ENCODE measurements around the gene SMIM29.

SMIM29 gene

DNA sequence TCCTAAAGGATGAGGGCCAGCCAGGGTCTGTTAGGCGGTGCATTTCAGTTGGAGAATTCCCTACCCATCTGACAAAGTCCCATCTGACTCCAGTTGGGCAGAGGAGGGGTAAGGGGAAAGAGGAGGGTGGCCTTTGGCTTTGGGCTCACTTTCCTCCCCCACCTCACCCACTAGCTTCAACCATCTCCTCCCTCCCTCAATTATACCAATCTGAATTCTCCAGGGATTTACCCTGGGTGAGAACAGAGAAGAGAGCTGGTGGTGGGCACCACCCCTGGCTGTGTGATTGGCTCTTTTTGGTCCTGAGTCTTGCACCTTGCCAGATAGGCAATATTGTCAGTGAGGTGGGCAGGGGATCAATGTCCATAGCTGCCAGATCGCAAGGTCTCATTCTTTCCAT is 8.9 kb downstream of the SMIM29 start:
- no peak for DNase-seq

DNA sequence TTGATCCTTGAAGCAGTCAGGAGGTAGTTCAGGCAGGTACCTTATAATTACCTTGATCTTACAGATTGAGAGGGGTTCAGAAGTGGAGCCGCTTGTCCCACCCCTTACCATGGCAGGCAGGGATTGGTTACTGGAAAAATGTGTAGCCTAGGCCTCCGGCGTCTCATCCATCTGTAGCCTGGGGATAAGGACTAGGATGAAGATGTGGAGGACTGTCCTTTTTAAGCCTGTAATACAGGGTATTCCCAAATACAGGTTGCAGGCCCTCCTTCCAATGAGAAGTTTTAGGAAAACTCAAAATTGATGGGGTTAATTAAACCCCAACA is 9.3 kb downstream of the SMIM29 start:
- no peak for DNase-seq

DNA sequence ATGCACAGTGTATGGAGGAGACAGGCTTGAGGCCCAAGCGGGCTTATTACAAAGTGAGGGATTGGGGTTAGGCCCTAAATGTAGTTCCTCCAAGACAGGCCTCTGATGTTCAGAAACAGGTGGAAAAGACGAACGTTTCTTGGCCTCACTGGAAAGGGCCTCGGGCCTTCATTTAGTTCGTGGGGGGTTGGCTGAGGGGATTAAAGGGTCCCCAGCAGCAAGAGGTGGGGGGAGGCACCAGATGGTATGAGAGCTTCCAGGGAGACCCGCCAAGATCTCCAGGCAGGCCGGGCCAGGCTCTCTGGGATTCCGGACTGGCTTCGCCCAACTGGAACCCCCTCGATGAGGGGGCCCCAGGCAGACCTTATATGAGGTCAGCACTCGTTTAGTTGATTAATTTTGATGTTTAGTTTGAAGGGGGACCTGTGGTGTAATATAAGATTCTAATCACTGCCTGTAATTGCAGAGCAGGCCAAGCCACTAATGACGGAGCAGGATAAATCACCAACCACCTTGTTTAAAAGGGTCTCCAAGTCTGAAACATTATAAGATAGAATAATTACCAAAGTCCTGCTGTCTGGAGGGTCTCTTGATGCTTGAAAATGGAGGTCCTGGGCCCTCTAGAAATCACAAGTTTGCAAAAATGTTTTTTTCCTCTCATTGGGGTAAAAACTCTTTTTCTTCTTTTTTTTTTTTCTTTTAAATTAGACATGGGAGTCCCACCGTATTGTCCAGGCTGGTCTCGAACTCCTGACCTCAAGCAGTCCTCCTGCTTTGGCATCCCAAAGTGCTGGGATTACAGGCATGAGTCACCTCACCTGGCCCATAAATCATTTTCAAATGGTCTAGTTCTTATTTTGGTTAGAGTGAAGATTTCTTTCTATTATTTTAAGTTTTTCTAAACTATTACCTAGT is 10.0 kb downstream of the SMIM29 start:
- DNase-seq, result no peak

DNA sequence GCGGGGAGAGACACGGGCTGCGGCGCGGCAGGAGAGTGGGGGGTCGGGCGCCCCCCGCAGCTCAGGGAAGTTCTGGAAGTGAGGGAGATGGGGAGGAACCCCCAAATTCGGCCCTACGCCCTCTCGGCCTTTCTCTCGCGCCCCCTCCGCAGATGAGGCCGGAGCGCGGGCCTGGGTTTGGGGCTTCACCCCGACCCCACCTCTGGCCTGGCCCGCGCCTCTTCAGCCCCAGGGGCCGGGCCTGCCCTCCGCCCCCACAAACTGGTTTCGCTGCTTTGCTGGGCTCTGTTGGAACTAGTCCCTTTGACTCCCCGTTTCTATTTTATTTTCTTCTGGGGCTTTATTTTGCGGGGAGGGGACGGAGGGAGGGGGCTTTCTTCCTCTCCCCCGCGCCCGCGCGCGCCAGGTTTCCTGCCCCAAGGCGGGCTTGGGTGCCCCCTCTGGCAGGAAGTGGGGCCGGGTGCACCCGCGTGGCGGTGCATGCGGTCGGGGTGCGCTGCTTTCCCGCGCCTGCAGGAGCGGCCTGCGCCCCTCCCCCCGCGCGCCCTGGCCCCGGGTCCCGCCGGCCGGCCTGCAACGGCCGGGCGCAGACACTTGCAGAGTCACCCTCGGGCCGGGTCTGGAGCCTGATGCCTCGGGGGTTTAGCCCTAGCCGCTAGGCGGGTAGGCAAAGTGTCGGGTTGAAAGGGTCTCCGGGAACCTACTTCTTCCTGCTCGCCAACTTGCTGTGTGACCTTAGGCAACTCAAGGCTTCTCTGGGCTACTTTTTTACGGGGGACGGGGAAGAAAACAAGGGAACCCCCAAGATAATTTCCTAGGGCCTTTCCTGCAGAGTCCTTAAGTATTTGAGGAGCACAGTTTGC is 10.9 kb downstream of the SMIM29 start:
- DNase-seq, result peak; percentile 55

DNA sequence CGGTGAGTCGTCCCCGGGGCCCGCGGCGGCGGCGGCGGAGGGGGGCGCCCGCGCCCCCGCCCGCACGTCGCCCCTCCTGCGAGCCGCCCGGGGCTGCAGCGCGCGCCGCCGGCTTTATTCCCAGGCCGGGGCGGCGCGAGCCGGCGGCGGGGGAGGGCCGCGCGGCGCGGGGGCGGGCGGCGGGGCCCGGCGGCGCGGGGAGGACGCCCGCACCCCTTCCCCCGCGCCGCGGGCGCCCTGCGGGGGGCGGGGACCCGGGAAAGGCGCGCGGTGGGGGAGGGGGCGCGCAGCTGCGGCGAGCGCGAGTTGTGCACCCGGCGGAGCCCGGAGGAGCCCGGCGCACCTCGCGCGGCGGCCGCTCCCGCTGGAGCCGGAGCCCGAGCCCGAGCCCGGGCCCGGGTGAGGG is 11.5 kb downstream of the SMIM29 start:
- DNase-seq, result peak; percentile 53

DNA sequence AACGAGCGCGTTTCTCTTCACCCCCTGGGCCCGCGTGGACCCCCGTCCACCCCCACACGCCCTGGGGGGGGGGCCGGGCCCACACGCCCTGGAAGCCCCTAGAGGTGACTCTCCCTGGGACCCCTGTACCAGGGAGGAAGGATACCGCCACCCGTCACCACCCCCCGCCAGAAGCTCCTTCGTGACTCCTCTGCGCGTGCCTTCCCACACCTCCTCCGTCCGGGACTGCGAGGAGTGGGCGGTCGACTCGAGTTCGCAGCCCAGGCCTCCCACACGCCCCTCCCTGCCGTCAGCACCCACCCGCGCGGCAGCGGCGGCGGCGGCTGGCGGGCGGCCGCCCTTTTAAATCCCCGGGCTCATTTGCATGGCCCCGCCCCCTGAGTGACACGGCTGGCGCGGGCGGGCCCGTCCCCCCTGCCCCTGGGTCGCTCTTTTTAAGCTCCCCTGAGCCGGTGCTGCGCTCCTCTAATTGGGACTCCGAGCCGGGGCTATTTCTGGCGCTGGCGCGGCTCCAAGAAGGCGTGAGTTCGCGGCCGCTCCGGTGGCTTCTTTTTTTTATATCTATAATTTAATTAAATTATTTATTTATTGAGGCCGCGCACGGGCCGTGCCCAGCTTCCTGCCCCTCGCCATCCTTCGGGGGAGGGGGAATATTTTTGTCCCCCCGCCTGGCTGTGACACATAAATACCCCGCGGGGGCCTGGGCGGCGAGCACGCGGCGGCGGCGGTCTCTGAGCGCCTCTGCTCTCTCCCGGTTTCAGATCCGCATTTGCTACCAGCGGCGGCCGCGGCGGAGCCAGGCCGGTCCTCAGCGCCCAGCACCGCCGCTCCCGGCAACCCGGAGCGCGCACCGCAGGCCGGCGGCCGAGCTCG is 12.1 kb downstream of the SMIM29 start, which contains the start of gene HMGA1:
Gene HMGA1 (plus strand): TSS at position 431 of the 873 bp plus-strand sequence. CDS start 3,908 bp downstream, outside the sequence.
- DNase-seq, result peak; percentile 90

DNA sequence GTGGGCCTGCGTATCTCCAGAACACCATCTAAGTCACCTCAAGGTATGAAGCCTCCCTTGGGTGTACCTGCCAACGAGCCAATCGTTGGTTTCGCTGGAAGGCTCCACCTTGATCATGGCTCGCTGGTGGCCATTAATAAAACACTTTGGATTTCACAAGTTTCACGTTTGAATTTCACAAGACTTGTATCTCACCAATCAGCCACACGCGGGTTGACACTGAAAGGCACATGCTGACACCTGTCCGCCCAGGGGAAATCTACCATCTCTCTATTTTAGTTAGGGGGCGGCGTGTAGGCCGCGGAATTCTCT is 12.7 kb downstream of the SMIM29 start:
- no peak for DNase-seq

DNA sequence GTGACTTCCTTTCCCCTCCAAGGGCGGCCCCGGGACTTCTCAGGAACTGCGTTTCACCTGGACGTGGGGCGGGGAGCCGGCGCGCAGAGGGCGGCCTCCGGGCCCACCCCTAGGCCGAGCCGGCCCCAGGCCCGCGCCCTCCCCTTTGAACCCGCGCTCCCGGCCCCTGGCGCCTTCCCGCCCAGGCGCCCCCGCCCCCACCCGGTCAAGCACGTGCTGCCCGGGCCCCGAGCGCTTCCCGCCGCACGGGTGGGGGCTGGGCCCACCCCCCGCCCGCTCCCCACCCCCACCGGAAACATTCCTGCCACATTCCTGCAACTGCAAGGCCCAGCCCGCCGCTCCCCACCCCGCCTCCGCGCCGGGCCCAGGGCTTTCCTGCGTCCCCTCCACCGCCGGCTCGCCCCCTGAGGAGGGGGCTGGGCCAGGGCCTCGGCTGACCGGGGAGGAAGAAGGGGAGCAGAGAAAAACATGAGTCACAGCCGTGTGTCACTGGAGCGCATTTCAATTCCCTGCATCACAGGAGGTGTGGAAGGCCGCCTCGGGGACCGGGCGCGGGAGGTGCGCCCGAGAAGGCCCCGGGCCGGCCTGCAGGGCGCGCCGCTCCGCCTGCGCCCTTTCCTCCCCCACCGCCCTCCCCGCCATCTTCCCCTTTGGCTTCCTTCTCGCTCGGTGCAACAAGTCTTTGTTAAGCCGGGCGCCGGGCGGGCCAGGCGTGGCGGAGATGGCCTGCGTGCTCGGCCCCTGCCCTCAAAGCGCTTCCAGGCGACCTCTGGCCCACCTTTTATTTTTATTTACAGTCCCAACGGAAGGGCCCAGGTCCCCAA is 13.3 kb downstream of the SMIM29 start:
- no peak for DNase-seq

DNA sequence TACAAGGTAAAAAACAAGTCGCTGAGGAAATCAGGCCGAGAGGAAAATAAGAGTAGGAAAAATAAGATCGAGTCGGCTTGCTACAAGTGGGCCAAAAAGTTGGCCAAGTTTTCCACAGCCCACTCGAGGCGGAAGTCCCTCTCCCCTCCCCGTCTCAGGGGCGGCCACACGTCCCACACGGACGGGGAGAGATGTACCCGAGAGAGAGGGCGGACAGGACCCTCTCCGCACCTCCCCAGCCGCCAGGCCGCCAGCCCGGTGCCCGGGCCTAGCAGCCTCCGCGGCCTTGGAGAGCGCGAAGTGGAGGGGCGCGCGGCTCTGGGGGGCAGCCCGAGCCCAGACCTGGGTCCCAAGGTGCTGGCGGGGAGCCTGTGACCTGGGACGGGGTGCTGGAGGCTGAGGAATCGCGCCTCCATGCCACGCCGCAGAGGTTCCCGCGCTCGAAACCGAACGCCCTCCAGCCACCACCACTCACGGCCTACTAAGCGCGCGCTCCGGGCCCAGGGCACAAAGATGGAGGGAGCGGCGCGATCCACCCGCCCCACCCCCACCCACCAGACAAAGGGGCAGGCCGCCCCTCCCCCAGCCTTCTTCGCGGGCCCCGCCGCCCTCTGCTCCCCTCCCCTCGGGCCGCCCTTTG is 14.0 kb downstream of the SMIM29 start:
- DNase-seq, result no peak

DNA sequence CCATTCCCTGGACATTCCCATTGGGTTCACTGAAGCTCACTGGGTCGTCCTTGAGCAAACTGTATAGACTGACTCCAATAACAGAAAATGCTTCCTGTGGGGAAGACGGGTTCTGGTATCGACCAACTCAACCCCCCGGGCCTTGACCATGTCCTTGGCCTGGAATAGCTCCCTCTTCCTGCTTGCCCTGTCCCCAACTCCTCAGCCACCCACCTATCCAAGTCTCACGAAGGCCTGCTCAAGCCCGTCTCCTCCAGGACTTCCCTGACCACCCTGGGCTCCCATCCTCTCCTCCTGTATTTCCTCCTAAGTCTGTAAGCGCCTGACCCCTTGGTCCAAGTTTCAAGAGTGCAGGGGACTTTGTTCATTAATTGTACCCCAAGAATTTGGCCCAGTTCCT is 14.9 kb downstream of the SMIM29 start:
- no peak for DNase-seq

DNA sequence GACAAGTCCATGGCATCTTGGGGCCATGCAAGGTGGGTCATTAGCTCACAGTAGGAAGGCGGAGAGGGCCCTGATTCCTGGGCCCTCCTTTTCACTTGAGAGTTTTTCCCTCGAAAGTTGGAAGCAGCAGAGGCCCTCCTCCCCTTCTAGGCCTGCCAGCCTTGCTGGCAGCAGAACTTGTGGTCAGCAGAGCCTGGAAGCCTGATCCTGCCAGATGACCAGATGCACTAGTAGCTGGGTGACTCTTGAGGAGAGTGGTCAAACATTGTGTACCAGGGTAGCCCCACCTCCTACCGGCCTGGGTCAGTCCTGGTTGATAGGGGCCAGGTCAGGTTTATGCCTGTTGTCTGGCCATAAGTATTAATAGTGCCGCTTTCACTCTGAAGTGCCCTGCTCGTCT is 15.9 kb downstream of the SMIM29 start:
- DNase-seq, result no peak

DNA sequence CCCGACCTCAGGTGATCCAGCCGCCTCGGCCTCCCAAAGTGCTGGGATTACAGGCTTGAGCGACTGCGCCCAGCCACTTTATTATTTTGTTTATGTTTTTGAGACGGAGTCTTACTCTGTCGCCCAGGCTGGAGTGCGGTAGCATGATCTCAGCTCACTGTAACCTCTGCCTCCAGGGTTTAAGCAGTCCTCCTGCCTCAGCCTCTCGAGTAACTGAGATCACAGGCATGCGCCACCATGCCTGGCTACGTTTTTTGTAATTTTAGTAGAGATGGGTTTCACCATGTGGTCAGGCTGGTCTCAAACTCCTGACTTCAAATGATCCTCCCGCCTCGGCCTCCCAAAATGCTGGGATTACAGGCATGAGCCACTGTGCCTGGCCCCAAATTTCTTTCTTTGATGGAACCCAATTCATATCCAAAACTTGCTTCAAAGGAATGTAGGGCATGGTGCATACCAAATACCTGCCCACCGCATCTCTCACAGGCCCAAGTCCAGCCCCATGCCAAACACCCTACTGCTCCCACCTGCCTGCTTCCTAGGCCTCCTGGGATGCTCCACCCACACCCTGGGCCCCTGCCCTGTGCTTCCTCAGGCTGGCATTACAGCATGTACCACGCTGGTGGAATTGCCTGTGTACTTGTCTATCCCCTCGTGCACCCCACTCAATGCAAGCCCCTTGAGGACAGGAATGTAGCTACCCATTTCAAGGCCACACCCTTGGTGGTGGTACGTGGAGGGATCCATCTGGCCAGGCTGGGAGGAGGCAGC is 17.1 kb downstream of the SMIM29 start:
- DNase-seq, result no peak

DNA sequence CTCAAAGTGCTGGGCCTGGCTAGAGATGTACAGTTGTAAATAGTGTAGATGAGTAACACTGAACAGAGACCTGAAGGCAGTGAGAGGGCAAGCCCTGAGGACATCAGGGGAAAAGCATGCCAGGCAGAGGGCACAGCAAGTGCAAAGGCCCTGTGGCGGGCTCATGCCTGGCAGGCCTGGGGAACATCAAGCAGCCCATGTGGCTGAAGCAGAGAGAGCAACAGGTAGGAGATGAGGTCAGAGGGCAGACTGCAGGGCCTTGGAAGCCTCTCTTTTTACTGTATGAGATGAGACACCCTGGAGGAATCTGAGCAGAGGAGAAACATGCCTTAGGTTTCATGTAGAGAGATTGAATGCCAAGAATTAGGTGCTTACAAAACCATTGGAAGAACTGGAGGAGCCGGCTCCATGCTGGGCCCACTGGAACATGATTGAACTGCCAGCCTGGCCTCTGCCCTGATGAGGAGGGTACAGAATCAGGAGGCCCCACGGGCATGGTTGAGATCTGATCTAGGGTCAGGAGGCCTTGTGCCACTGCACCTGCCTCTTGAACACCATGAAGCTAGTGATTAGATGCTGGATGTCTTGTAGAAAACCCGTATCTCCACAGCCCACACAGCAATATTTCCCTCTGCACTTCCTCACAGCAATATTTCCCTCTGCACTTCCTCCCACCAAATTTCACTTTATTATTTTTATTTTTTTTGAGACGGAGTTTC is 18.0 kb downstream of the SMIM29 start:
- no peak for DNase-seq

DNA sequence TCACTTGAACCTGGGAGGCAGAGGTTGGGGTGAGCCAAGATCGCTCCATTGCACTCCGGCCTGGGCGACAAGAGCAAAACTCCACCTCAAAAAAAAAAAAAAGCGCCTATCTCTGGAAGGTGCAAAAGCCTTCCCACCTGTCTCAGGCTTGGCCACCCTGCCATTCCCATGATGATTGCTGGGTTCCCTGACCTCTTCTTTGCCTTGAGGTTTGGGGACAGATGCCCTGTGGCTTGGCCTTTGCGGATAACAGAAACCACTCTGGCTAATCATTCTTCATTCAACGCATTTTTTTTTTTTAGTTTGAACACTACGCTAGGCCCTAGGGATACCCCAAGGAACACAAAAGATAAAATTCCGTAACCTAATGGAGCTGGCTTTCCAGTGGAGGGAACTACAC is 18.9 kb downstream of the SMIM29 start:
- DNase-seq, result no peak

DNA sequence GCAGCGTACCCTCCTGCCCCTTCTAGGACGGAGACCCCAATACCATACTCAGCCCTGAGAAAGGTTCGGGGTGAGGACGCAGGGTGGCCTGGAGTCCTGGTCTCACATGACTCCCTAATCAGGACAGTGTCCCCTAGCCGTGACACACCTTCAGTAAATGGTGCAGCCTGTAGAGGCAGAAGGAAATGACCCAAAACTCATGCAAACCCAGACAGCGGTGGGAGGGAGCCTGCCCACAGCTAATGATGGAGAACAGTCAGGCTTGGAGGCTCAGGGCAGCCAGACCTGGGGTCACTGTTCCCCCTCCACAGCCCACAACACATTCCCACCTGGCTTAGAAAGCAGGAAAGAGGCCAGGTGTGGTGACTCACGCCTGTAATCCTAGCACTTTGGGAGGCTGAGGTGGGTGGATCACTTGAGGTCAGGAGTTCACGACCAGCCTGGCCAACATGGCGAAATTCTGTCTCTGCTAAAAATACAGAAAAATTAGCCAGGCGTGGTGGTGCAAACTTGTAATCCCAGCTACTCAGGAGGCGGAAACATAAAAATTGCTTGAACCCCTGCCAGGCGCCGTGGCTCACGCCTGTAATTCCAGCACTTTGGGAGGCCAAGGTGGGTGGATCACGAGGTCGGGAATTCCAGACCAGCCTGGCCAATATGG is 20.9 kb downstream of the SMIM29 start:
- no peak for DNase-seq

DNA sequence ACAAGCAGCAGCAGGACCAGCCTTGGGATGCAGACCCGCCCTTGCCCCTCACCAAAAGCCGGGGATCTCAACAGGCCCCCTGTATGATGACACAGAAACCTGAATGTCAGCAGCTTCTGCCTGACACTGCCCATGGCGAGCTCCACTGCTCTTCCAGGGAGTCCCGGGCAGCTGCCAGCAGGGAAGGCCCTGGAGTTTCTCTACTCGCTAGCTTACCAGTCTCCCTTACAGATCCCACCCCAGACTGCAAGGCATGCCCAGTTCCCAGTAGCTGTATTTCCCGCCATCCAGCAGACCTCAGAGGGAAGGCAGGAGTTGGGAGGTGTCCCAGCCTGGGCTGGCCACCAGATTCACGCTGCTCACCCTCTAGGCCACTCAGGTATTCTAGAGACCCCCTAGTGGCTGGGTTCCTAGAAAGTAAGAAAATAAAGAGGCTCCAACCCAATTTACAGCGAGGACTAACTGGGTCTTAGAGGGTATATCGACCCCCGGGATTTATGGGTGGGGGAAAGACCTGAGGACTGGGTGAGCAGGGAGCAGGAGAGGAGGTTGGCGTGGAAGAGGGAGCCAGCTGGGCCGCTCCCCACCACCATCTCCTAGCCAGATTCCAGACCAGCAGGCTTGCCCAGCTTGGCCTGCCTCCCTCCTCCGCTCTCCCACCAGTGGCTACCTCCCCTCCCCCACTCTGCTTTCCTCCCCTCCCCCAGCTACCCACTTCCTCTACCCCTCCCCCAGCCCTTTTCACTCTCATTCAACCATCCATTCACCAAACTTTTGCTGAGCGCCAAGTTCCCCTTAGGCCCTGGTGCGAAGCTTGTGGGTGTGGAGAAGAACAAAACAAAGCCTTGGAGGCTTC is 21.8 kb downstream of the SMIM29 start:
- DNase-seq, result no peak

DNA sequence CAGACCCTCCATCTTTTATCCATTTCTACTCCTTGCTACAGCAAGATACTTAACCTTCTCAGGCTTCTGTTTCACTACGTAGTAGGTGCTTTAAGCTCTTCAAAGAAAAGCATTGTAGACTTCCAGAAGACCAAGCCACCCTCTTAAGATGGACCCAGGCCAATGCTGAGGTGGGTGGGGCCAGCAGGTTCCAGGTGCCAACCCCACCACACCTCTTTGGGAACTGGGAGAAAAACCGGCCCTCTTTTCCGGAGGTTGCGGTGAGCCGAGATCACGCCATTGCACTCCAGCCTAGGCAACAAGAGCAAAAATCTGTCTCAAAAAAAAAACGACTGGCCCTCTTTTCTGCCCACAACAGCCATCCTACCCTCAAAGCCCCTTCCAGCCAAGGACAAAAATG is 22.7 kb downstream of the SMIM29 start:
- DNase-seq, result no peak

DNA sequence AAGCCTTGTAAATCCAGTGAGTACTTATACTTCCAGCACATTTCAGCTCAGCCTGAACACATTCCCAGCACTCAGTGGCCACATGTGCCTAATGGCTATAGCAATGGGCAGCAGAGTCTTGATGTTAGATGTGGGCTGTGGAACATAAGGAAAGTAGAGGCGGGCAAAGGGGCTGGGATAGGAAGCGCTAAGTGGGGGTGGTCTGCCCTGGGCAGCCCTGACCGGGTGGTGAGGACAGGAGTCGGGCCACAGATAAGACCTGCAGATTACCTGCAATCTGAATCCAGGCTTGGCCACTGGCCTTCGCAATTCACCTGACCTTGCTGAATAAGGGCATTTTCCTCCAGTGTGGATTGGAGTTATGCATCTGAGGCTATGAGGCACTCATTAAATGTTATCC is 23.3 kb downstream of the SMIM29 start:
- DNase-seq, result no peak
